Measurements from ENCODE around the gene PIP5K1B.

The PIP5K1B gene

GRCh38 chr9:68708513-68708912, 3.5 kb downstream of the PIP5K1B start:
- DNase-seq: no peak

GRCh38 chr9:68709291-68710110, 4.5 kb downstream of the PIP5K1B start:
- no peak for DNase-seq

- no peak for DNase-seq
Observed at GRCh38 chr9:68710111-68710471, 5.1 kb downstream of the PIP5K1B start.

- DNase-seq: no peak
Observed at GRCh38 chr9:68711281-68711680, 6.2 kb downstream of the PIP5K1B start.

- DNase-seq: no peak
Observed at GRCh38 chr9:68711932-68712331, 6.9 kb downstream of the PIP5K1B start.

- DNase-seq: no peak
Observed at GRCh38 chr9:68714416-68715180, 9.6 kb downstream of the PIP5K1B start.

GRCh38 chr9:68715181-68715456, 10.1 kb downstream of the PIP5K1B start:
- no peak for DNase-seq

- DNase-seq: no peak
Observed at GRCh38 chr9:68717552-68718443, 12.8 kb downstream of the PIP5K1B start.

- DNase-seq: no peak
Observed at GRCh38 chr9:68719847-68720246, 14.8 kb downstream of the PIP5K1B start.

GRCh38 chr9:68720656-68721313, 15.7 kb downstream of the PIP5K1B start:
- no peak for DNase-seq

GRCh38 chr9:68721666-68722330, 16.8 kb downstream of the PIP5K1B start:
- no peak for DNase-seq

GRCh38 chr9:68725070-68725469, 20.0 kb downstream of the PIP5K1B start:
- DNase-seq: no peak

- DNase-seq: no peak
Observed at GRCh38 chr9:68726489-68726888, 21.4 kb downstream of the PIP5K1B start.

GRCh38 chr9:68727636-68728035, 22.6 kb downstream of the PIP5K1B start:
- no peak for DNase-seq

- DNase-seq: no peak
Observed at GRCh38 chr9:68728731-68729130, 23.7 kb downstream of the PIP5K1B start.

- no peak for DNase-seq
Observed at GRCh38 chr9:68730570-68731235, 25.7 kb downstream of the PIP5K1B start.

- no peak for DNase-seq
Observed at GRCh38 chr9:68731857-68732256, 26.8 kb downstream of the PIP5K1B start.

- no peak for DNase-seq
Observed at GRCh38 chr9:68732405-68733020, 27.5 kb downstream of the PIP5K1B start.

GRCh38 chr9:68733021-68733405, 28.0 kb downstream of the PIP5K1B start:
- DNase-seq: no peak

- no peak for DNase-seq
Observed at GRCh38 chr9:68738358-68738757, 33.3 kb downstream of the PIP5K1B start.

- no peak for DNase-seq
Observed at GRCh38 chr9:68739621-68740174, 34.7 kb downstream of the PIP5K1B start.
